ENCODE measurements around the gene EDAR.

Gene EDAR

GRCh38 chr2:108968619-108969018 lies 20.4 kb downstream of the EDAR start:
- no peak overlapping the region for H3K27ac ChIP-seq (ENCODE audit: low read depth, low read length)
- H3K4me1 ChIP-seq (ENCODE audit: control insufficient read depth, insufficient read depth, low read length, unreplicated experiment) = peaks cover 12% of the 10 kb centered on the region
- H3K36me3 ChIP-seq (ENCODE audit: insufficient read depth, low read length) = no peaks in the 10 kb centered on the region
- no peak overlapping the region for H3K4me3 ChIP-seq (ENCODE audit: low read depth, low read length)
- H3K27me3 ChIP-seq (ENCODE audit: insufficient read depth, low read length) = peaks cover 15% of the 10 kb centered on the region; the same call in 1 of the 2 replicates
- no peaks in the 10 kb centered on the region for H3K79me2 ChIP-seq (ENCODE audit: control insufficient read depth, insufficient read depth, low read length, unreplicated experiment)
- no peak overlapping the region for H2AFZ ChIP-seq (ENCODE audit: low read length, unreplicated experiment)

DNA sequence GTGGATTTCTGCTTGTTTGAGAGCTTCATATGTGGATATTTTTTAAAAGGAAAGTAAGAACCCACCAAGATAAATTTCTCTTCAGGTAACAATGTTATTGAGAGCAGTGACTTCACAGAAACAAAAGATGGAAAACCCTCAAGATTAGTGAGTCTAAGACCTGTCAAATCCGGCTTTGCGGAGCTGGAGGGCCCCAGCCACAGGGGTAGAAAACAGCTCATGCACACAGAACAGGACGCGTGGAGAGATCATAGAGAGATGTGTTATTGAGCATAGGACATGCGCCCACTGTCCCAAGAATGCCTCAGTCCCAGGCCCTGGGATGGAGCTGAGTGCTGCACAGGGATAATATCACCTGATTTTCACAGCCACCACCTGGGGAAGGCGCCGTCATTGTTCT lies 21.3 kb downstream of the EDAR start:
- no peaks in the 10 kb centered on the region for H3K79me2 ChIP-seq (ENCODE audit: control insufficient read depth, insufficient read depth, low read length, unreplicated experiment)
- no peak overlapping the region for H3K4me3 ChIP-seq (ENCODE audit: low read depth, low read length)
- H3K4me1 ChIP-seq (ENCODE audit: control insufficient read depth, insufficient read depth, low read length, unreplicated experiment) = peaks cover 12% of the 10 kb centered on the region
- H3K36me3 ChIP-seq (ENCODE audit: insufficient read depth, low read length) = no peaks in the 10 kb centered on the region
- H3K27me3 ChIP-seq (ENCODE audit: insufficient read depth, low read length) = peaks cover 24% of the 10 kb centered on the region; the same call in 1 of the 2 replicates
- no peak overlapping the region for H3K27ac ChIP-seq (ENCODE audit: low read depth, low read length)
- H2AFZ ChIP-seq (ENCODE audit: low read length, unreplicated experiment) = no peak overlapping the region

GRCh38 chr2:108965540-108966289 lies 23.3 kb downstream of the EDAR start:
- no peak overlapping the region for H3K4me3 ChIP-seq (ENCODE audit: low read depth, low read length)
- H3K27ac ChIP-seq (ENCODE audit: low read depth, low read length) = no peak overlapping the region
- H3K27me3 ChIP-seq (ENCODE audit: insufficient read depth, low read length) = peaks cover 30% of the 10 kb centered on the region
- no peak overlapping the region for H2AFZ ChIP-seq (ENCODE audit: low read length, unreplicated experiment)
- no peaks in the 10 kb centered on the region for H3K4me1 ChIP-seq (ENCODE audit: control insufficient read depth, insufficient read depth, low read length, unreplicated experiment)
- H3K36me3 ChIP-seq (ENCODE audit: insufficient read depth, low read length) = no peaks in the 10 kb centered on the region
- H3K79me2 ChIP-seq (ENCODE audit: control insufficient read depth, insufficient read depth, low read length, unreplicated experiment) = no peaks in the 10 kb centered on the region

DNA sequence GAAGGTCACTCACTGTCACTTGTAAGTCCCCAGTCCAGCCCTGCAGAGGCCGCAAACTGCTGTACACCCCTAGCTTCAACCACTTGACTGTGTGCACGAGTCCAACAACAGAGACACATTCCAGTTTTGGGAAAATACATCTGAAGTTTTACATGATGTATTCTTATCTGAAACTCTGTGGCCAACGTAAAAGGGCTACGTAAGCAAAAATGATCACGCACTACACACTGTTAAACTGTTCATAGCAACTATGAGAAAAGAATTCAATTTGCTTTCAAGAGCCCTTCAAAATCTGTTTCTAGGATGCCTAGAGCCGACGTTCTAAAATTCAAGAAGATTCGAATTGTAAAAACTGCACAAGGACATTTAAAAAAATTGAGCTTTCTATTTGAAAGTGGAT lies 26.0 kb downstream of the EDAR start:
- Histone ChIP-seq H3K79me2 (ENCODE audit: control insufficient read depth, insufficient read depth, low read length, unreplicated experiment) (no peaks in the 10 kb centered on the region), H3K4me3 (ENCODE audit: low read depth, low read length) (no peak overlapping the region), H3K27me3 (ENCODE audit: insufficient read depth, low read length) (peaks cover 31% of the 10 kb centered on the region), H2AFZ (ENCODE audit: low read length, unreplicated experiment) (no peak overlapping the region), H3K4me1 (ENCODE audit: control insufficient read depth, insufficient read depth, low read length, unreplicated experiment) (no peaks in the 10 kb centered on the region), H3K36me3 (ENCODE audit: insufficient read depth, low read length) (no peaks in the 10 kb centered on the region), H3K27ac (ENCODE audit: low read depth, low read length) (no peak overlapping the region)

DNA sequence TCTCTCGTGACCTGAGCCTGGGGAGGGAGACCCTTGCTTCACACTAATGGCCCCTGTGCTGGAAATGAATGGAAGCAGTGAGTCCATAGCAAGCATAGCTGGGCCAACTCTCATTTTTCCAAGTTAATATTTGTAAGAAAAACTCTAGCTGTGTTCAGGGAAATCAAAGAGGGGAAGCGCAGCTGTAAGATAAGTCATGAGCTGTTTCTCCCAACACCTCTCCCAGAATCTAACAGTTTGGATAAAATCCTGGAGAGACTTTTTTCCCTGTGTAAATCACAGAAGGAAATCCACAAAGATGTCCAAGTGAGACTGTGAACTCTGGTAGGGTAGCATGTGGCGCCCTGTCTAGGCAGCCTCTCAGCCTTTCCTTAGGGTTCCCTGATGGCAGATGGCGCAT lies 27.2 kb downstream of the EDAR start:
- Histone ChIP-seq H3K4me3 (ENCODE audit: low read depth, low read length) (no peak overlapping the region), H3K27ac (ENCODE audit: low read depth, low read length) (no peak overlapping the region), H3K36me3 (ENCODE audit: insufficient read depth, low read length) (no peaks in the 10 kb centered on the region), H3K27me3 (ENCODE audit: insufficient read depth, low read length) (peaks cover 31% of the 10 kb centered on the region), H2AFZ (ENCODE audit: low read length, unreplicated experiment) (no peak overlapping the region), H3K4me1 (ENCODE audit: control insufficient read depth, insufficient read depth, low read length, unreplicated experiment) (peaks cover 5% of the 10 kb centered on the region), H3K79me2 (ENCODE audit: control insufficient read depth, insufficient read depth, low read length, unreplicated experiment) (no peaks in the 10 kb centered on the region)

GRCh38 chr2:108960006-108960405 lies 29.0 kb downstream of the EDAR start:
- no peak overlapping the region for H2AFZ ChIP-seq (ENCODE audit: low read length, unreplicated experiment)
- no peaks in the 10 kb centered on the region for H3K79me2 ChIP-seq (ENCODE audit: control insufficient read depth, insufficient read depth, low read length, unreplicated experiment)
- H3K4me3 ChIP-seq (ENCODE audit: low read depth, low read length) = no peak overlapping the region
- no peak overlapping the region for H3K27ac ChIP-seq (ENCODE audit: low read depth, low read length)
- H3K4me1 ChIP-seq (ENCODE audit: control insufficient read depth, insufficient read depth, low read length, unreplicated experiment) = peaks cover 5% of the 10 kb centered on the region
- H3K36me3 ChIP-seq (ENCODE audit: insufficient read depth, low read length) = no peaks in the 10 kb centered on the region
- peaks cover 31% of the 10 kb centered on the region for H3K27me3 ChIP-seq (ENCODE audit: insufficient read depth, low read length)

DNA sequence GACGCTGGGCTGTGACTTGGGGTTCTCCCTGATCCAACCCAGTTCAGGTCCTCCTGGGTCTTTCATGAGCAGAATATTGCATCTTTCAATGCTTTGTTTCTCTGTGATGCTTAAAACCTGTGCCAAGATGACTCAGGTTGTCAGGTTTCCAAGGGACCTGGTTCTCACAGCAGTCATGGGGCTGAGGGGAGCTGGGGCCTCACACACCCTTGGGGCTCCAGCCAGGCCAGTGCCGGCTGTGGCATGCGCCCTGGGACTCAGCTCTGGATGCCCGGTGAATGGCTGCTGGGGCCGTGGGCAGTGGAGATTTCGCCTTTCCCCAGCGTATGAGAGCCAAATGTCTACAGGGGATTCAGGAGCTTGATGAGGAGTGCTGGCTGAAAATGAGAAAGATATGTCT lies 29.6 kb downstream of the EDAR start:
- Histone ChIP-seq H2AFZ (ENCODE audit: low read length, unreplicated experiment) (no peak overlapping the region), H3K4me1 (ENCODE audit: control insufficient read depth, insufficient read depth, low read length, unreplicated experiment) (peaks cover 5% of the 10 kb centered on the region), H3K79me2 (ENCODE audit: control insufficient read depth, insufficient read depth, low read length, unreplicated experiment) (no peaks in the 10 kb centered on the region), H3K27ac (ENCODE audit: low read depth, low read length) (no peak overlapping the region), H3K27me3 (ENCODE audit: insufficient read depth, low read length) (peaks cover 34% of the 10 kb centered on the region), H3K4me3 (ENCODE audit: low read depth, low read length) (no peak overlapping the region), H3K36me3 (ENCODE audit: insufficient read depth, low read length) (no peaks in the 10 kb centered on the region)

GRCh38 chr2:108958632-108959341 lies 30.2 kb downstream of the EDAR start:
- Histone ChIP-seq H3K4me3 (ENCODE audit: low read depth, low read length) (no peak overlapping the region), H3K79me2 (ENCODE audit: control insufficient read depth, insufficient read depth, low read length, unreplicated experiment) (no peaks in the 10 kb centered on the region), H3K27ac (ENCODE audit: low read depth, low read length) (no peak overlapping the region), H3K36me3 (ENCODE audit: insufficient read depth, low read length) (no peaks in the 10 kb centered on the region), H2AFZ (ENCODE audit: low read length, unreplicated experiment) (no peak overlapping the region), H3K4me1 (ENCODE audit: control insufficient read depth, insufficient read depth, low read length, unreplicated experiment) (peaks cover 5% of the 10 kb centered on the region), H3K27me3 (ENCODE audit: insufficient read depth, low read length) (peaks cover 36% of the 10 kb centered on the region)

GRCh38 chr2:108958002-108958401 lies 31.0 kb downstream of the EDAR start:
- Histone ChIP-seq H3K4me1 (ENCODE audit: control insufficient read depth, insufficient read depth, low read length, unreplicated experiment) (peaks cover 5% of the 10 kb centered on the region), H3K4me3 (ENCODE audit: low read depth, low read length) (no peak overlapping the region)

GRCh38 chr2:108956375-108956774 lies 32.6 kb downstream of the EDAR start:
- no peak overlapping the region for H2AFZ ChIP-seq (ENCODE audit: low read length, unreplicated experiment)

More at GRCh38 chr2:108958002-108958401, 31.0 kb downstream of the EDAR start:
- no peaks in the 10 kb centered on the region for H3K36me3 ChIP-seq (ENCODE audit: insufficient read depth, low read length)
- no peak overlapping the region for H3K27ac ChIP-seq (ENCODE audit: low read depth, low read length)
- no peak overlapping the region for H2AFZ ChIP-seq (ENCODE audit: low read length, unreplicated experiment)
- H3K27me3 ChIP-seq (ENCODE audit: insufficient read depth, low read length) = peaks cover 36% of the 10 kb centered on the region
- H3K79me2 ChIP-seq (ENCODE audit: control insufficient read depth, insufficient read depth, low read length, unreplicated experiment) = no peaks in the 10 kb centered on the region

More at GRCh38 chr2:108956375-108956774, 32.6 kb downstream of the EDAR start:
- H3K79me2 ChIP-seq (ENCODE audit: control insufficient read depth, insufficient read depth, low read length, unreplicated experiment) = no peaks in the 10 kb centered on the region
- peaks cover 5% of the 10 kb centered on the region for H3K4me1 ChIP-seq (ENCODE audit: control insufficient read depth, insufficient read depth, low read length, unreplicated experiment)
- H3K36me3 ChIP-seq (ENCODE audit: insufficient read depth, low read length) = no peaks in the 10 kb centered on the region
- peaks cover 47% of the 10 kb centered on the region for H3K27me3 ChIP-seq (ENCODE audit: insufficient read depth, low read length)
- no peak overlapping the region for H3K4me3 ChIP-seq (ENCODE audit: low read depth, low read length)
- no peak overlapping the region for H3K27ac ChIP-seq (ENCODE audit: low read depth, low read length)
